ENCODE results near the gene COQ10B. TPM values are rescaled to one million over a fixed set of nuclear protein-coding genes. Genes with fewer than 3 reads are reported as not detected.
"Not testable (repeated sequence)": the region's sequence is repeated elsewhere in the genome, so short reads cannot be mapped to it uniquely, and the experiment has no call there.

Gene COQ10B
- total RNA-seq, 1 experiment from 2014 or later: 21.7 TPM

DNA sequence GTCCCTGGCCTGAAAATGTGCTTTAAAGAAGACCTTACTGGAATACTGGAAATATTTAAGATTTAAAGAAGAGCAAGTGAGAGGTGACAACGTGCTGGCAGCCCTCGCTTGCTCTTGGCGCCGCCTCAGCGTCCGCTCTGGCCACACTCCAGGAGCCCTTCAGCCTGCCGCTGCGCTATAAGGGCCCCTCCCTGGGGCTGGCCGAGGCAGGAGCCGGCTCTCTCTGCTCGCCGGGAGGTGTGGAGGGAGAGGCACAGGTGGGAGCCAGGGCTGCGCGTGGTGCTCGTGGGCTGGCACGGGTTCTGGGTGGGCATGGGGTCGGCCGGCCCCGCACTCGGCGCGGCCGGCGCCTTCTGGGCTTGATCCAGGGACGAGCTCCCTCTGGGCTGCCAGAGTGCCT is 2.9 kb upstream of the COQ10B start (continued):
- TF ChIP-seq, protein P1, sequence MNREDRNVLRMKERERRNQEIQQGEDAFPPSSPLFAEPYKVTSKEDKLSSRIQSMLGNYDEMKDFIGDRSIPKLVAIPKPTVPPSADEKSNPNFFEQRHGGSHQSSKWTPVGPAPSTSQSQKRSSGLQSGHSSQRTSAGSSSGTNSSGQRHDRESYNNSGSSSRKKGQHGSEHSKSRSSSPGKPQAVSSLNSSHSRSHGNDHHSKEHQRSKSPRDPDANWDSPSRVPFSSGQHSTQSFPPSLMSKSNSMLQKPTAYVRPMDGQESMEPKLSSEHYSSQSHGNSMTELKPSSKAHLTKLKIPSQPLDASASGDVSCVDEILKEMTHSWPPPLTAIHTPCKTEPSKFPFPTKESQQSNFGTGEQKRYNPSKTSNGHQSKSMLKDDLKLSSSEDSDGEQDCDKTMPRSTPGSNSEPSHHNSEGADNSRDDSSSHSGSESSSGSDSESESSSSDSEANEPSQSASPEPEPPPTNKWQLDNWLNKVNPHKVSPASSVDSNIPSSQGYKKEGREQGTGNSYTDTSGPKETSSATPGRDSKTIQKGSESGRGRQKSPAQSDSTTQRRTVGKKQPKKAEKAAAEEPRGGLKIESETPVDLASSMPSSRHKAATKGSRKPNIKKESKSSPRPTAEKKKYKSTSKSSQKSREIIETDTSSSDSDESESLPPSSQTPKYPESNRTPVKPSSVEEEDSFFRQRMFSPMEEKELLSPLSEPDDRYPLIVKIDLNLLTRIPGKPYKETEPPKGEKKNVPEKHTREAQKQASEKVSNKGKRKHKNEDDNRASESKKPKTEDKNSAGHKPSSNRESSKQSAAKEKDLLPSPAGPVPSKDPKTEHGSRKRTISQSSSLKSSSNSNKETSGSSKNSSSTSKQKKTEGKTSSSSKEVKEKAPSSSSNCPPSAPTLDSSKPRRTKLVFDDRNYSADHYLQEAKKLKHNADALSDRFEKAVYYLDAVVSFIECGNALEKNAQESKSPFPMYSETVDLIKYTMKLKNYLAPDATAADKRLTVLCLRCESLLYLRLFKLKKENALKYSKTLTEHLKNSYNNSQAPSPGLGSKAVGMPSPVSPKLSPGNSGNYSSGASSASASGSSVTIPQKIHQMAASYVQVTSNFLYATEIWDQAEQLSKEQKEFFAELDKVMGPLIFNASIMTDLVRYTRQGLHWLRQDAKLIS (CRISPR knock-in tag; IDR thresholded peaks at IDR 0.05; ENCODE audit: borderline replicate concordance): no peak

DNA sequence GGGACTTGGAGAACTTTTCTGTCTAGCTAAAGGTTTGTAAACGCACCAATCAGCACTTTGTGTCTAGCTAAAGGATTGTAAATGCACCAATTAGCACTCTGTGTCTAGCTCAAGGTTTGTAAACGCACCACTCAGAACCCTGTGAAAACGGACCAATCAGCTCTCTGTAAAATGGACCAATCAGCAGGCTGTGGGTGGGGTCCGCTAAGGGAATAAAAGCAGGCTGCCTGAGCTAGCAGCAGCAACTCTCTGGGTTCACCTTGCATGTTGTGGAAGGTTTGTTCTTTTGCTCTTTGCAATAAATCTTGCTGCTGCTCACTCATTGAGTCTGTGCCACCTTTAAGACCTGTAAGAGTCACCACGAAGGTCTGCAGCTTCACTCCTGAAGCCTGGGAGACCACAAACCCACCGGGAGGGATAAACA is 2.4 kb upstream of the COQ10B start:
- H3K9me3 Mint-ChIP-seq; DNase-seq (ENCODE audit: low spot score); H3K27ac Mint-ChIP-seq; H3K4me3 Mint-ChIP-seq; H3K27me3 Mint-ChIP-seq (ENCODE audit: low read depth); H3K36me3 Mint-ChIP-seq; H3K4me1 Mint-ChIP-seq; CTCF ChIA-PET; ATAC-seq: not testable (repeated sequence)
- POLR2A ChIA-PET: interaction anchor here (1.0 to 2.0 kb wide), 2 partner anchors 16 to 54 kb away, joined by 4 to 6 read pairs; partner anchors contain the start of gene SF3B1
- TF ChIP-seq GABPB1 (CRISPR knock-in tag; IDR thresholded peaks at IDR 0.05): peak; percentile 21; the same call in 1 of the 2 replicates
- TF ChIP-seq NFYB (CRISPR knock-in tag; conservative IDR thresholded peaks at IDR 0.05; ENCODE audit: low read depth): peak; percentile 77

DNA sequence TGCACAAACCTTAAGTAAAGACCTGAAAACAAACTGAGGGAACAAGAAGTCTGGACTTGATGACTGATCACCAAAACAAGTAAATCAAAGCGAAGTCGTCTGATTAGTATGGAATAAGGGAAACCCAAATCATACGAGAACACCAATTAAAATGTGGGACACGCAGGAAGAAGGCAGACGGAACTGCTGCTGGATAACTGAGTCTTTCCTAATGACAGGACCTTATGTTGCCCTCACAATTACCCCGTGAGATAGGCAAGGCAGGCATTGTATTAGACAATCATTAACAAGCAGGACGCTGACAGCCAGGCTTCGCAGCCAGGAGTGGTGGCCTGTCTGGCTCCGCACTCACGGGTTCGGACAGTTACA is 614 bp upstream of the COQ10B start:
- Mint-ChIP-seq H3K9me3 (peaks cover 5% of the 10 kb centered on the region), H3K27ac (peak overlapping the region; percentile 81), H3K27me3 (ENCODE audit: low read depth) (no peaks in the 10 kb centered on the region; the same call in 1 of the 2 replicates), H3K4me3 (peak overlapping the region; percentile 100), H3K36me3 (no peaks in the 10 kb centered on the region), H3K4me1 (peaks cover 10% of the 10 kb centered on the region)
- ChIA-PET CTCF (interaction anchor here (0.5 to 0.7 kb wide), 4 partner anchors 21 to 289 kb away, joined by 3 read pairs; no protein-coding TSS in a partner anchor), POLR2A (interaction anchor here (0.6 to 1.6 kb wide), 13 partner anchors 10 to 252 kb away, joined by 3 to 27 read pairs (median 4); partner anchors contain the start of genes HSPD1, HSPE1, MARS2 and MOB4)
- DNase-seq (ENCODE audit: low spot score) (no peak), ATAC-seq (no peak)
- no peak for TF ChIP-seq RORB (CRISPR knock-in tag; IDR thresholded peaks at IDR 0.05)
- 0 out of 2 replicates have a peak, but pooled peaks have one; percentile 48 for TF ChIP-seq SMAD3 (CRISPR knock-in tag; IDR thresholded peaks at IDR 0.05; ENCODE audit: borderline replicate concordance)

DNA sequence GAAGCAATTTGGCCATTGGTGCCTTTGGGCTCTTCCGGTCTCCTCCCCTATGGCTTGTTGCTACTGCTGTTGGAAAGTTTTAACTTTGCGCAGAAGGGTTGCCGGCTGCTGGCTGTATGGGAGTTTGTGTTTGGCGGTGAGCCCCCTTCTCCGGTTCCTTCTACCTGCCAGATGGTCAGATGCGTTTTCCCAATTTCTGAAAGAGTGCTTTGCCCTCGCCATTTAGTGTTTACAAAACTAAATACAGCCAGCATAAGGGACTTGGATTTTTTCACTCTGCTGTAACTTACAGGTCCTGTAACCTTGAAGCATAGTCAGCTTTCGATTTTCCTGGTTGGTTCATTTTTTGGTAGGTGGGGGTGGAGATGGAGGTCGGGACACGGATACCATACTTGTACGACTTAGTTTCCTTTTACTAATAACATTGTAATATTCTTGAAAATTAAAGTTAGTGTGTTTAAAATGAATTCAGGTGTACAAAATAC is 604 bp downstream of the COQ10B start:
- ChIA-PET POLR2A (interaction anchor here (1.3 to 1.6 kb wide), 2 partner anchors 19 to 45 kb away, joined by 22 to 27 read pairs; partner anchors contain the start of genes HSPD1, HSPE1 and SF3B1), CTCF (interaction anchor here (1.0 kb wide), 1 partner anchor 9 kb away, joined by 5 read pairs; no protein-coding TSS in a partner anchor)
- TF ChIP-seq TEAD1 (CRISPR knock-in tag; IDR thresholded peaks at IDR 0.05): peak; percentile 35; the same call in 1 of the 2 replicates
- TF ChIP-seq, protein P2, sequence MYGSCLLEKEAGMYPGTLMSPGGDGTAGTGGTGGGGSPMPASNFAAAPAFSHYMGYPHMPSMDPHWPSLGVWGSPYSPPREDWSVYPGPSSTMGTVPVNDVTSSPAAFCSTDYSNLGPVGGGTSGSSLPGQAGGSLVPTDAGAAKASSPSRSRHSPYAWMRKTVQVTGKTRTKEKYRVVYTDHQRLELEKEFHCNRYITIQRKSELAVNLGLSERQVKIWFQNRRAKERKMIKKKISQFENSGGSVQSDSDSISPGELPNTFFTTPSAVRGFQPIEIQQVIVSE (CRISPR knock-in tag; IDR thresholded peaks at IDR 0.05; ENCODE audit: borderline replicate concordance): no peak
- no peak for TF ChIP-seq RELA (CRISPR knock-in tag; IDR thresholded peaks at IDR 0.05; ENCODE audit: borderline replicate concordance)
- TF ChIP-seq, protein P1 (CRISPR knock-in tag; IDR thresholded peaks at IDR 0.05; ENCODE audit: borderline replicate concordance): no peak
- no peak for TF ChIP-seq CREB1 (CRISPR knock-in tag; IDR thresholded peaks at IDR 0.05)
- no peak for TF ChIP-seq RORB (CRISPR knock-in tag; IDR thresholded peaks at IDR 0.05)
- TF ChIP-seq, protein P3, sequence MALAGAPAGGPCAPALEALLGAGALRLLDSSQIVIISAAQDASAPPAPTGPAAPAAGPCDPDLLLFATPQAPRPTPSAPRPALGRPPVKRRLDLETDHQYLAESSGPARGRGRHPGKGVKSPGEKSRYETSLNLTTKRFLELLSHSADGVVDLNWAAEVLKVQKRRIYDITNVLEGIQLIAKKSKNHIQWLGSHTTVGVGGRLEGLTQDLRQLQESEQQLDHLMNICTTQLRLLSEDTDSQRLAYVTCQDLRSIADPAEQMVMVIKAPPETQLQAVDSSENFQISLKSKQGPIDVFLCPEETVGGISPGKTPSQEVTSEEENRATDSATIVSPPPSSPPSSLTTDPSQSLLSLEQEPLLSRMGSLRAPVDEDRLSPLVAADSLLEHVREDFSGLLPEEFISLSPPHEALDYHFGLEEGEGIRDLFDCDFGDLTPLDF (CRISPR knock-in tag; IDR thresholded peaks at IDR 0.05): no peak
- no peak for TF ChIP-seq ZNF121 (CRISPR knock-in tag; IDR thresholded peaks at IDR 0.05)
- TF ChIP-seq SMAD3 (CRISPR knock-in tag; IDR thresholded peaks at IDR 0.05; ENCODE audit: borderline replicate concordance): no peak
- TF ChIP-seq NR3C1 (CRISPR knock-in tag; conservative IDR thresholded peaks at IDR 0.05; ENCODE audit: low read depth): no peak
- TF ChIP-seq GABPB1 (CRISPR knock-in tag; IDR thresholded peaks at IDR 0.05): peak; percentile 33; the same call in 1 of the 2 replicates
- no peak for TF ChIP-seq ETV6 (CRISPR knock-in tag; IDR thresholded peaks at IDR 0.05)
- no peak for TF ChIP-seq EMX1 (CRISPR knock-in tag; IDR thresholded peaks at IDR 0.05)
- TF ChIP-seq, protein P4, sequence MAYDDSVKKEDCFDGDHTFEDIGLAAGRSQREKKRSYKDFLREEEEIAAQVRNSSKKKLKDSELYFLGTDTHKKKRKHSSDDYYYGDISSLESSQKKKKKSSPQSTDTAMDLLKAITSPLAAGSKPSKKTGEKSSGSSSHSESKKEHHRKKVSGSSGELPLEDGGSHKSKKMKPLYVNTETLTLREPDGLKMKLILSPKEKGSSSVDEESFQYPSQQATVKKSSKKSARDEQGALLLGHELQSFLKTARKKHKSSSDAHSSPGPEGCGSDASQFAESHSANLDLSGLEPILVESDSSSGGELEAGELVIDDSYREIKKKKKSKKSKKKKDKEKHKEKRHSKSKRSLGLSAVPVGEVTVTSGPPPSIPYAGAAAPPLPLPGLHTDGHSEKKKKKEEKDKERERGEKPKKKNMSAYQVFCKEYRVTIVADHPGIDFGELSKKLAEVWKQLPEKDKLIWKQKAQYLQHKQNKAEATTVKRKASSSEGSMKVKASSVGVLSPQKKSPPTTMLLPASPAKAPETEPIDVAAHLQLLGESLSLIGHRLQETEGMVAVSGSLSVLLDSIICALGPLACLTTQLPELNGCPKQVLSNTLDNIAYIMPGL (CRISPR knock-in tag; IDR thresholded peaks at IDR 0.05): no peak
- H3K9me3 Mint-ChIP-seq: peaks cover 5% of the 10 kb centered on the region
- ATAC-seq (peak; percentile 8; the same call in 1 of the 2 replicates), DNase-seq (ENCODE audit: low spot score) (peak; percentile 53)
- peak overlapping the region; percentile 100 for H3K27ac Mint-ChIP-seq
- H3K27me3 Mint-ChIP-seq (ENCODE audit: low read depth): no peaks in the 10 kb centered on the region; the same call in 1 of the 2 replicates
- peak overlapping the region; percentile 100 for H3K4me3 Mint-ChIP-seq
- no peaks in the 10 kb centered on the region for H3K36me3 Mint-ChIP-seq
- peaks cover 10% of the 10 kb centered on the region for H3K4me1 Mint-ChIP-seq

All from WTC11 (cell line).